HFFc6 (cell line): ENCODE measurements around the gene RPL28. TPM values are rescaled to one million over a fixed set of nuclear protein-coding genes. Genes with fewer than 3 reads are reported as not detected.

Experiments
- DNase-seq: peaks from one replicate; pipeline ENCODE4 v3.0.0-alpha.2; 2018
- H3K27ac Mint-ChIP-seq: 2 replicates; pipeline ENCODE4 v1.8.0; 2020; ENCODE audit warnings: mild to moderate bottlenecking, mixed read lengths
- H3K27me3 Mint-ChIP-seq: 2 replicates; pipeline ENCODE4 v1.8.0; 2021; ENCODE audit warnings: mild to moderate bottlenecking, moderate library complexity, mixed read lengths; ENCODE audit not compliant: insufficient read depth
- H3K36me3 Mint-ChIP-seq: 2 replicates; pipeline ENCODE4 v1.8.0; 2021; ENCODE audit warnings: low read depth, mixed read lengths
- H3K4me1 Mint-ChIP-seq: 2 replicates; pipeline ENCODE4 v1.8.0; 2020; ENCODE audit warnings: low read depth, mixed read lengths
- H3K4me3 Mint-ChIP-seq: 2 replicates; pipeline ENCODE4 v1.8.0; 2020; ENCODE audit warnings: mild to moderate bottlenecking, moderate library complexity, mixed read lengths
- H3K9me3 Mint-ChIP-seq: 2 replicates; pipeline ENCODE4 v1.8.0; 2020; ENCODE audit warnings: mild to moderate bottlenecking, mixed read lengths
- long read RNA-seq: library from polyadenylated mRNA; unstranded; transcript quantifications from one replicate; pipeline ENCODE4 v2.0.0, GENCODE V29; 2019
- total RNA-seq, 6 experiments: library from RNA; stranded (reverse); fragmentation: NEBNext Ultra II Directional; extraction: Animal tissue kit (Norgen Biotek cat#: 25700); gene quantifications; 2 replicates in 1 of 6; 3 replicates in 5 of 6; pipeline ENCODE4 v1.2.3, GENCODE V29; 2021
- TF ChIP-seq, protein P1 (sequence below): fragments of 200-600 bp; sonication (generic); IDR thresholded peaks from 2 replicates; pipeline ENCODE4 v1.5.0; 2021; ENCODE audit warnings: antibody characterized with exemption, mild to moderate bottlenecking

RPL28 gene
- total RNA-seq = 1,000 to 10,000 TPM; 2,082 to 2,537 (median 2,362) TPM
- long read RNA-seq, full-length matches to known transcripts = 1,663 of 1,717 reads
- long read RNA-seq, partial matches to known transcripts = 16 of 1,717 reads
- long read RNA-seq, other reads (novel, unspliced or antisense) = 38 of 1,717 reads

GRCh38 chr19:55385724-55386492 is at the start of gene RPL28:
Gene RPL28 (plus strand): TSS chr19:55385932. CDS start chr19:55386358, 426 bp downstream.
- peaks cover 38% of the 10 kb centered on the region for H3K4me1 Mint-ChIP-seq
- H3K27ac Mint-ChIP-seq = peak within 1 kb of the TSS; percentile 95
- TF ChIP-seq, protein P1, sequence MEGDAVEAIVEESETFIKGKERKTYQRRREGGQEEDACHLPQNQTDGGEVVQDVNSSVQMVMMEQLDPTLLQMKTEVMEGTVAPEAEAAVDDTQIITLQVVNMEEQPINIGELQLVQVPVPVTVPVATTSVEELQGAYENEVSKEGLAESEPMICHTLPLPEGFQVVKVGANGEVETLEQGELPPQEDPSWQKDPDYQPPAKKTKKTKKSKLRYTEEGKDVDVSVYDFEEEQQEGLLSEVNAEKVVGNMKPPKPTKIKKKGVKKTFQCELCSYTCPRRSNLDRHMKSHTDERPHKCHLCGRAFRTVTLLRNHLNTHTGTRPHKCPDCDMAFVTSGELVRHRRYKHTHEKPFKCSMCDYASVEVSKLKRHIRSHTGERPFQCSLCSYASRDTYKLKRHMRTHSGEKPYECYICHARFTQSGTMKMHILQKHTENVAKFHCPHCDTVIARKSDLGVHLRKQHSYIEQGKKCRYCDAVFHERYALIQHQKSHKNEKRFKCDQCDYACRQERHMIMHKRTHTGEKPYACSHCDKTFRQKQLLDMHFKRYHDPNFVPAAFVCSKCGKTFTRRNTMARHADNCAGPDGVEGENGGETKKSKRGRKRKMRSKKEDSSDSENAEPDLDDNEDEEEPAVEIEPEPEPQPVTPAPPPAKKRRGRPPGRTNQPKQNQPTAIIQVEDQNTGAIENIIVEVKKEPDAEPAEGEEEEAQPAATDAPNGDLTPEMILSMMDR = no peak
- H3K9me3 Mint-ChIP-seq = peaks cover 7% of the 10 kb centered on the region
- H3K27me3 Mint-ChIP-seq = peaks cover 12% of the 10 kb centered on the region
- H3K36me3 Mint-ChIP-seq = peaks cover 41% of the 10 kb centered on the region
- H3K4me3 Mint-ChIP-seq = peak within 1 kb of the TSS; percentile 99
- DNase-seq = peak; percentile 97

DNA sequence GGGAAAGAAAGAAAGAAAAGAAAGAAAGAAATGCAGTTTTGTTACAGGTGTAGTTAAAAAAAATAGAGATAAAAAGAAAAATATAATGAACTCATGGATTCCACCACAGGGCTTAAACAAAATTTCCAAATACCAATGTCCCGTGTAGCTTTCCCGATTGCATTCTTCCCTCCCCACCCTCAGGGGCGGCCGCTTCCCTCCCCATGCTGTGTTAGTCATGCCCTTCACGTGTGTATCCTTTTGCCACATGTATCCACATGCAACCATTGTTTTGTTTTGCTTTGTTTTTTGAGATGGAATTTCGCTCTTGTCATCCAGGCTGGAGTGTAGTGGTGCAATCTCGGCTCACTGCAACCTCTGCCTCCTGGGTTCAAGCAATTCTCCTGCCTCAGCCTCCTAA is 49.6 kb upstream of the RPL28 start:
- H3K27ac Mint-ChIP-seq = no peak overlapping the region
- H3K27me3 Mint-ChIP-seq = peaks cover 7% of the 10 kb centered on the region
- H3K4me3 Mint-ChIP-seq = no peak overlapping the region; the same call in 1 of the 2 replicates
- no peaks in the 10 kb centered on the region for H3K9me3 Mint-ChIP-seq
- H3K36me3 Mint-ChIP-seq = no peaks in the 10 kb centered on the region
- TF ChIP-seq, protein P1 = no peak
- peak; percentile 25 for DNase-seq
- H3K4me1 Mint-ChIP-seq = peaks cover 16% of the 10 kb centered on the region

- Mint-ChIP-seq H3K27ac (peak within 1 kb of the TSS; percentile 100), H3K9me3 (no peaks in the 10 kb centered on the region), H3K36me3 (no peaks in the 10 kb centered on the region), H3K4me1 (peaks cover 23% of the 10 kb centered on the region), H3K27me3 (peaks cover 7% of the 10 kb centered on the region), H3K4me3 (peak within 1 kb of the TSS; percentile 91)
- DNase-seq = peak; percentile 100
- TF ChIP-seq, protein P1 = peak; percentile 41; the same call in 1 of the 2 replicates
Observed at GRCh38 chr19:55339105-55339888, 46.4 kb upstream of the RPL28 start, which contains the start of gene KMT5C. Gene KMT5C (plus strand): TSS chr19:55339876. CDS start chr19:55341937, 2,061 bp downstream.

GRCh38 chr19:55339889-55340783 is 45.6 kb upstream of the RPL28 start:
- TF ChIP-seq, protein P1 = no peak
- no peak for DNase-seq

DNA sequence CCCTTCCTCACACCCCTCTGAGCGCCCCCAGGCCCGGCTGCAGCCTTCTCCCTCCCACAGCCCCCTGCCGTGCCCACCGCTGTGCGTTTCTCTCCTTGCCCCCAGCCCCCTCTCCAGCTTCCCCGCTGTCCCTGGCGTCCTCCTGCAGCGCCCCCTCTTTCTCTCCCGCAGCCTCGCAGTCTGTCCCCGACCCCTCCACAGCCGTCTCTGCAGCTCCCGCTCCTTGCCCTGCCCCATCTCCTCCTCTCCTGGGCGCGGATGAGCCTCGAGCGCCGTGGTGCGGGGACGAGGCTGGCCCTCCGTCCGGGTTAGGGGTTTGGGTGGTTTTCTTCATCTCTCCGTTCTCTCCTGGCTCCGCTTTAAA is 45.0 kb upstream of the RPL28 start:
- Mint-ChIP-seq H3K27me3 (peaks cover 7% of the 10 kb centered on the region), H3K4me1 (peaks cover 33% of the 10 kb centered on the region), H3K36me3 (no peaks in the 10 kb centered on the region; the same call in 1 of the 2 replicates), H3K9me3 (no peaks in the 10 kb centered on the region), H3K4me3 (peak overlapping the region; percentile 91), H3K27ac (peak overlapping the region; percentile 100; the same call in 1 of the 2 replicates)
- TF ChIP-seq, protein P1 = peak; percentile 51
- DNase-seq = no peak

More at GRCh38 chr19:55339889-55340783, 45.6 kb upstream of the RPL28 start:
- Mint-ChIP-seq H3K4me3 (peak overlapping the region; percentile 91), H3K4me1 (peaks cover 26% of the 10 kb centered on the region), H3K36me3 (no peaks in the 10 kb centered on the region; the same call in 1 of the 2 replicates), H3K9me3 (no peaks in the 10 kb centered on the region), H3K27me3 (peaks cover 7% of the 10 kb centered on the region), H3K27ac (peak overlapping the region; percentile 100)
